NCI-H1105 (cell line): ENCODE results near the gene LGALS4.
"Not testable (repeated sequence)": the region's sequence is repeated elsewhere in the genome, so short reads cannot be mapped to it uniquely, and the experiment has no call there.

ENCODE experiments used
- DNase-seq: peaks from one replicate; lab custom pipeline; 2025; lab: John Stamatoyannopoulos, UW

LGALS4 gene

DNA sequence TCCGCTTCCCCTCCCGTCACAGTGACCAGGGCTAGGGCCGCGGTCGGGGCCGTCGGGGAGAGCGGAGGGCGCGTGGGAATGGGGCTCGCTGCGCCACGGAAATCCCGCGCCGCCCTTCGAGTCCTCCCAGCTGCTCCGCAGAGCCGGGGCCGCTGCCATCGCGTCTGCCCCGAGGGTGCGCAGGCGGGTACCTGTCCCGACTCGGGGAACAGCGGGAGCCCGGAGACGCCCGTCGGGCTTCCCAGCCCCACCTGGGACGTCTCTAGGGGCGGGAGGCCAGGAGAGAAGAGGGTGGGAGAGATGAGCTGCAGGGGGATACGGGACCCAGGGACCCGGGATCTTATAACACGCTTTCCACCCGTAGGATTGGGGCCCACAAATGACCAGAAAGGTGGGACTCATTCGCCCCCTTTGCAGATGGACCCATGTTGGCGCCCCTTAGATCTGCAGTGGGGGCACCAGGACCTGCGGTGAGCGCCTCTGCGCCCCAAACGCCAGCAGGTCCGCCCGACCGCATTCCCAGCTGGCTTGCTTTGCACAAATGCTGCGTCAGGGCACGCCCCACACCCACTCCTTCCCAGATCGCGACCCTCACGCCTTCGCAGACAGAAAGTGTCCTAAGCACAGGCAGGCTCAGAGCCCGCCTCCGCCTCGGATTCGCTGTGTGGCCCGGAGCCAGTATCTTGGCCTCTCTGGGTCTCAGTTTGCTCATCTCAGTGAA, 42.4 kb downstream of the LGALS4 start:
- not testable (repeated sequence) for DNase-seq

DNA sequence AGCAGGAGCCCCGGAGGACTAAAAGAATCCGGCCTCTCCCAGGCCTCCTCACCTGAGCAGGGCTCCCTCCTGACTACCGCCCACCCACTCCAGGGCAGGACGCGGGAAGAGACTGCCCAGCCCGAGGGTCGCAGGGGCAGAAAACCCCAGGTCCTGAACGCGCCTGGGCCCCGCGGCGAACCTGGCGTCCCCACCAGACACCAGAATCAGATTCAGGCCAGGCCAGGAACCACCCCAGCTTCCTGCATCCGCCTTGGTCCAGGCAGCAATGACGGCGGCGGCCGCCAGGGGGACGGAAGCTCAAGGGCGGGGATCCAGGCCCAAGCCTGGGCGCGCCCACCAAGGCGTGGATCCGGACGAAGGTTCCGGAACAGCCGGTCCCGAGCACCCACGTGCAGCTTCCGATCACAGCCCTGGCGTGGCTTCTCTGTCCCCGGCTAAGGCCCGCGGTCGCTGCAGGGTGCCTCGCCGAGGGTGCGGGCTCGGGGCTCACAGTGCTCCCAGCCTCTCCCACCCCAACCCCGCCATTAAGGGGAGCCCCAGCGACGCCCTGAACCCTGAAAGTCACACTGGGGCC, 43.0 kb downstream of the LGALS4 start:
- DNase-seq, result no peak

DNA sequence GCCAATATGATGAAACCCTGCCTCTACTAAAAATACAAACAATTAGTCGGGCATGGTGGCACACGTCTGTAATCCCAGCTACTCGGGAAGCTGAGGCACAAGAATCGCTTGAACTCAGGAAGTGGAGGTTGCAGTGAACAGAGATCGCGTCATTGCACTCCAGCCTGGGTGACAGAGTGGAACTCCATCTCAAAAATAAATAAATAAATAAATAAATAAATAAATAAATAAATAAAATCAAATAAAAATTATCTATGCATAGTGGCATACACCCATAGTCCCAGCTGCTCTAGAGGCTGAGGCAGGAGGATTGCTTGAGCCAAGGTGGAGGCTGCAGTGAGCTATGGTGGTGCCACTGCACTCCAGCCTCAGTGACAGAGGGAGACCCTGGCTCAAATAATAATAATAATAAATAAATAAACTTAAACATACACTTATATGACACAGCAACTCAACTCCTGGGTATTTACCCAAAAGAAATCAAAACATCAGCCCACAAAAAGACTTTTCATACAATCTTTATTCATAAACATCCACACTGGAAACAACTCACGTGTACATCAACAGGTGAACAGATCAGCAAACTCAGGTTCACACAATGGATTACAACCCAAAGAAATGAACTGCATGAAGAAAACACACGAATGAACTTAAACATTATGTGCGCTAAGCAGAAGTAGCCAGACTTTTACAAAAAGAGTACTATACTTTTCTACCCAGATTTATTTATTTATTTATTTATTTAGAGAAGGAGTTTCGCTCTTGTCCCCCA, 46.3 kb downstream of the LGALS4 start:
- DNase-seq, result no peak

GRCh38 chr19:38765214-38765613, 47.5 kb downstream of the LGALS4 start:
- DNase-seq, result no peak

DNA sequence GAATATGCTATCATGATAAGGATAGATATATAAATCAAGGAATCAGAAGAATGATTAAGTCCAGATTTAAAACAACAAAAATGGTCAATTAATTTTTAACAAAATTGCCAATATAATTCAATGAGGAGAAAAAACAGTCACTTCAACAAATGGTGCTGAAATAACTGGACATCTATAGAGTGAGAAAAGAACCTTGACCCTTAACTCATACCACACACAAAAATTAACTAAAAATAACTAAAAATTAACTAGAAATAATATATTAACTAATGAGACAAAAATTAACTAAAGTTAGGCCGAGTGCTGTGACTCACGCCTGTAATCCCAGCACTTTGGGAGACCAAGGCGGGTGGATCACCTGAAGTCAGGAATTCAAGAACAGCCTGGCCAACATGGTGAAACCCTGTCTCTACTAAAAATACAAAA, 48.9 kb downstream of the LGALS4 start:
- DNase-seq, result no peak

DNA sequence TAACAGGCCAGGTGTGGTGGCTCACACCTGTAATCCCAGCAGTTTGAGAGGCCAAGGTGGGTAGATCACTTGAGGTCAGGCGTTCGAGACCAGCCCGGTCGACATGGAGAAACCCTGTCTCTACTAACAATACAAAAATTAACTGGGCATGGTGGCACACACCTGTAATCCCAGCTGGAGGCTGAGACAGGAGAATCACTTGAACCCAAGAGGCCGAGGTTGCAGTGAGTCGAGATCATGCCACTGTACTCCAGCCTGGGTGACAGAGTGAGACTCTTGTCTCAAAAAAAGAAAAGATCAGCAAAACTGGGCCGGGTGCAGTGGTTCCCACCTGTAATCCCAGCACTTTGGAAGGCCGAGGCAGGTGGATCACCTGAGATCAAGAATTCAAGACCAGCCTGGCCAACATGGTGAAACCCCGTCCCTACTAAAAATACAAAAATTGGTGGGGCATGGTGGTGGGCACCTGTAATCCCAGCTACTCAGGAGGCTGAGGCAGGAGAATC, 50.8 kb downstream of the LGALS4 start:
- not testable (repeated sequence) for DNase-seq

DNA sequence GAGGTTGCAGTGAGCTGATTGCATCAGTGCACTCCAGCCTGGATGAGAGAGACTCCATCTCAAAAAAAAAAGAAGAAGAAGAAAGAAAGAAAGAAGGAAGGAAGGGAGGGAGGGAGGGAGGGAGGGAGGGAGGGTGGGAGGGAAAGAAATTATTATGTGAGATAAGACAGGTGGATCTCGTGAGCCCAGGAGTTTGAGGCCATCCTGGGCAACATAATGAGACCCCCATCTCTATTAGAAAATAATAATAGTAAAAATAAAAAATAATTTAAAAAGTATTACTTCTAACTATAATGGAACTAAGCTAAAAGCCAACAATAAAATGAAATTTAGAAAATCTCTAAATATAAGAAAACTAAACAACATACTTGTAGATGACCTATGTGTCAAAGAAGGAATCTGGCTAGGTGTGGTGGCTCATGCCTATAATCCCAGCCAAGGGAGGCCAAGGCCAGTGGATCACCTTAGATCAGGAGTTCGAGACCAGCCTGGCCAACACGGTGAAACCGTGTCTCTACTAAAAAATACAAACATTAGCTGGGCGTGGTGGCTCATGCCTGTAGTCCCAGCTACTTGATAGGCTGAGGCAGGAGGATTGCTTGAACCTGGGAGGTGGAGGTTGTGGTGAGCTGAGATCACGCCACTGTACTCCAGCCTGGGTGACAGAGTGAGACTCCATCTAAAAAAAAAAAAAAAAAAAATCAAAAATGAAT, 51.8 kb downstream of the LGALS4 start:
- DNase-seq, result not testable (repeated sequence)

DNA sequence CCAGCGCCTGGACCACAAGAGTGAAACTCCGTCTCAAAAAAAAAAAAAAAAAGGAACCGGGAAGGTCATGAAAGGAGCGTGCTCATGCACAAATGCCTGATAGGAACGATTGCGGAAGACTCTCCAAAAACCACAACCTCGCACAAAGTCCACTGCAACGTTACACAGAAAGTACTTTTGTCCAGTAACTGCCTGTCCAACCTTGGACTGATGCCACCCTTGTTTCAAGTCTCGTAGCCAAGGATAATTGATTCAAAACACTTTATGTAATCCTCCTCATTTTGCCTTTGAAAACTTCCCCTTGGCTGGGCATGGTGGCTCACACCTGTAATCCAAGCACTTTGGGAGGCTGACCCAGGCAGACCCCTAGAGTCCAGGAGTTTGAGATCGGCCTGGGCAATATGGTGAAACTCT, 53.1 kb downstream of the LGALS4 start:
- no peak for DNase-seq

DNA sequence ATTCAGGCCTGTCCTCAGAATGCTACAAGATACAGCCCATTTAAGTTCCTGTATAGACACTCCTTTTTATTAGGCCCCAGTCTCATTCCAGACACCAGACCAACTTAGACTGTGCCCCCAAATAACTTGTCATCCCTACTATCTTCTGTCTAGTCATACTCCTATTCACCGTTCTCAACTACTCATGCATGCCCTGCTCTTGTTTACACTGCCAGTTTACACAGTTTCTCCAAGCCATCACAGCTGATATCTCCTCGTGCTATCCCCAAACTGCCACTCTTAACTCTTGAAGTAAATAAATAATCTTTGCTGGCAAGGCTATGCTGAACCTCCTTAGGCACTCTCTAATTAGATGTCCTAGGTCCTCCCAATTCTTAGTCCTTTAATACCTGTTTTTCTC, 58.5 kb downstream of the LGALS4 start:
- not testable (repeated sequence) for DNase-seq

GRCh38 chr19:38753783-38754182, 59.0 kb downstream of the LGALS4 start:
- not testable (repeated sequence) for DNase-seq
